Suprapubic skin (tissue), 4 donors: ENCODE measurements around the gene NODAL. TPM values are rescaled to one million over a fixed set of nuclear protein-coding genes. Genes with fewer than 3 reads are reported as not detected.

Experiments used
- DNase-seq, 2 donors: peaks; one replicate each; pipeline ENCODE4 v3.0.0-alpha.2; 2019; ENCODE audit warnings: low spot score in 2 of 2
- H3K27ac ChIP-seq: fragments of 200-600 bp; sonication (generic); one replicate; pipeline ENCODE4 v1.5.1; 2019
- H3K27me3 ChIP-seq: fragments of 200-600 bp; sonication (generic); one replicate; pipeline ENCODE4 v1.5.1; 2019
- H3K36me3 ChIP-seq: fragments of 200-600 bp; sonication (generic); one replicate; pipeline ENCODE4 v1.5.1; 2019
- H3K4me1 ChIP-seq: fragments of 200-600 bp; sonication (generic); one replicate; pipeline ENCODE4 v1.5.1; 2019
- H3K4me3 ChIP-seq: fragments of 200-600 bp; sonication (generic); one replicate; pipeline ENCODE4 v1.5.1; 2019; ENCODE audit warnings: mild to moderate bottlenecking
- H3K9me3 ChIP-seq: fragments of 200-600 bp; sonication (generic); one replicate; pipeline ENCODE4 v1.5.1; 2019
- EP300 ChIP-seq: sonication (generic); formaldehyde crosslinking; IDR thresholded peaks from one replicate; pipeline ENCODE4 v1.6.1; 2017; ENCODE audit warnings: antibody characterized with exemption
- POLR2A ChIP-seq, 2 donors: fragments of 450-650 bp; IDR thresholded peaks; one replicate each; pipeline ENCODE4 v1.6.1; 2017; ENCODE audit warnings: antibody characterized with exemption in 2 of 2, mild to moderate bottlenecking in 2 of 2, moderate library complexity in 2 of 2
- POLR2AphosphoS5 ChIP-seq, 3 donors: sonication (generic); formaldehyde crosslinking; IDR thresholded peaks; one replicate each; pipeline ENCODE4 v1.6.1; 2017; ENCODE audit warnings: antibody characterized with exemption in 3 of 3
- WGBS: methylation state at CpG from one replicate; pipeline ENCODE4 v1.1.5; 2018; 5-methylcytosine and 5-hydroxymethylcytosine counted together
- total RNA-seq, 4 donors: library from RNA; depleted of rRNA; stranded (reverse); fragments of >200 nt; gene quantifications; one replicate each; pipeline ENCODE4 v1.1.0, GENCODE V29; 2016
- TF ChIP-seq, protein P1 (sequence below), 2 donors: fragments of 200-600 bp in 1 of 2; fragments of 450-650 bp in 1 of 2; sonication (generic) in 1 of 2; IDR thresholded peaks; one replicate each; pipeline ENCODE4 v1.5.1; 2016 to 2019; ENCODE audit warnings: antibody characterized with exemption in 2 of 2, mild to moderate bottlenecking in 1 of 2, moderate library complexity in 1 of 2

The NODAL gene
- total RNA-seq, 4 donors from 2014 or later: not detected

DNA sequence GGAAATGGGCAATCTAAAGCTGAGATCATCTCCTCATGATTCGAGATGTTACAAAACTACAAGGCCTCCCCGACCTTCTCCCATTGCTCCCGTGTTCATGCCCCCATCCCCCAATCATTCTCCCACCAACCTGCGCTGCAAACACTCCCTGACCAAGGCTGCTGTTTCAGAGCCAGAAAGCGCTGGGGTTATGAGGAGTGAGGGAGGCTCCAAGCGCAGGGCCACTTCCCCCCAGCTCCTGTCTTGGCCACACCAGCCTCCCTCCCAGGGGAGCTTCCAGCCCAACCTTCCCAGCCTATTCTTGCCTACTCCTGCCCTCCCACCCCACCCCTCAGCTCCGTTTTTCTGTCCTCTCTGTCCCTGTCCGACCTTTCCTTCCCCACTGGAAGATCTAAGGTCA, 14.7 kb upstream of the NODAL start:
- no peak for DNase-seq
- H3K4me3 ChIP-seq: no peak overlapping the region
- 74% methylated on average over 8 of the region's 8 CpGs for WGBS

DNA sequence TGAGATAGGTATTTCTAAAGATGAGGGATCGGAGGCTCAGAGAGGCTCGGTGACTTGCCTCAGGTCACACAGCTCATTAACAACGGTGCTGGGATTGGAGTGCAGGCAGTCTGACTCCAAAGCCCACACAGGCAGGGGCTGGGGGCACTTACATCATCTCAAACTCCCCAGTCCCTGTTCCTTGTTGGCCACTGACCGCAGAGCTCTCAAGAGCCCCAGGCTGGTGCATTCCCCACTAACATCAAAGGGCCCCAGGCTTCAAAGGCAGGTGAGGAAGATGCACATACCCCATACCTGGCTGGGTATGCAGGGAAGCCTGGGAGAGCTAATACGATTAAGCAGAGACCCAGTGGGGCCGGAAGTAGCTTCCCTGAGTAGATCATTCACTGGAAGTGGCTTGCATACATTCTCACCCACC, 13.7 kb upstream of the NODAL start:
- WGBS: 60% methylated on average over 6 of the region's 6 CpGs
- H3K4me3 ChIP-seq: no peak overlapping the region

More for the DNA sequence above, 14.7 kb upstream of the NODAL start:
- Histone ChIP-seq H3K4me1 (peaks cover 14% of the 10 kb centered on the region), H3K36me3 (no peaks in the 10 kb centered on the region), H3K9me3 (no peaks in the 10 kb centered on the region), H3K27ac (no peak overlapping the region), H3K27me3 (peaks cover 11% of the 10 kb centered on the region)
- no peak for TF ChIP-seq POLR2AphosphoS5 (IDR thresholded peaks at IDR 0.05)
- TF ChIP-seq EP300: no peak
- TF ChIP-seq, protein P1, sequence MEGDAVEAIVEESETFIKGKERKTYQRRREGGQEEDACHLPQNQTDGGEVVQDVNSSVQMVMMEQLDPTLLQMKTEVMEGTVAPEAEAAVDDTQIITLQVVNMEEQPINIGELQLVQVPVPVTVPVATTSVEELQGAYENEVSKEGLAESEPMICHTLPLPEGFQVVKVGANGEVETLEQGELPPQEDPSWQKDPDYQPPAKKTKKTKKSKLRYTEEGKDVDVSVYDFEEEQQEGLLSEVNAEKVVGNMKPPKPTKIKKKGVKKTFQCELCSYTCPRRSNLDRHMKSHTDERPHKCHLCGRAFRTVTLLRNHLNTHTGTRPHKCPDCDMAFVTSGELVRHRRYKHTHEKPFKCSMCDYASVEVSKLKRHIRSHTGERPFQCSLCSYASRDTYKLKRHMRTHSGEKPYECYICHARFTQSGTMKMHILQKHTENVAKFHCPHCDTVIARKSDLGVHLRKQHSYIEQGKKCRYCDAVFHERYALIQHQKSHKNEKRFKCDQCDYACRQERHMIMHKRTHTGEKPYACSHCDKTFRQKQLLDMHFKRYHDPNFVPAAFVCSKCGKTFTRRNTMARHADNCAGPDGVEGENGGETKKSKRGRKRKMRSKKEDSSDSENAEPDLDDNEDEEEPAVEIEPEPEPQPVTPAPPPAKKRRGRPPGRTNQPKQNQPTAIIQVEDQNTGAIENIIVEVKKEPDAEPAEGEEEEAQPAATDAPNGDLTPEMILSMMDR (IDR thresholded peaks at IDR 0.05): no peak
- no peak for TF ChIP-seq POLR2A (IDR thresholded peaks at IDR 0.05)

DNA sequence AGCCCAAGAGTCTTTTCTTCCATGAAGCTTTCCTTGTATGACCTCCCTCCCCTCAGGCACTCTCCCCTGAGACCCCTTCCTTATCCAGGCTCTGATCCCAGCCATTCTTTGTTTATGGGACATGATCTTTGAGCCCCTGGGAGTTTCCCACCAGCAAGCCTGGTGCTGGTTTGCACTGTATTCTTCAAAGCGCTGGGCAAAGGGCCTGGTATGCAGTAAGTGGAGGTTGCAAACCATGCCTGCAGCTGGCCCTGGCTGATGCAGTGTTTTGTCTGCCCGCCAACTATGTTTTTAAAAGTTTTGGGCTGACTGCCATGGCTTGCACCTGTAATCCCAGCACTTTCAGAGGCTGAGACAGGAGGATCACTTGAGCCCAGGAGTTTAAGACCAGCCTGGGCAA, 6.8 kb upstream of the NODAL start:
- Histone ChIP-seq H3K36me3 (no peaks in the 10 kb centered on the region), H3K27me3 (peaks cover 2% of the 10 kb centered on the region), H3K27ac (no peak overlapping the region), H3K4me1 (no peaks in the 10 kb centered on the region), H3K4me3 (no peak overlapping the region), H3K9me3 (no peaks in the 10 kb centered on the region)
- WGBS: 69% methylated on average over 2 of the region's 2 CpGs
- DNase-seq: no peak
- TF ChIP-seq, protein P1 (IDR thresholded peaks at IDR 0.05): no peak
- no peak for TF ChIP-seq EP300
- TF ChIP-seq POLR2AphosphoS5 (IDR thresholded peaks at IDR 0.05): no peak
- TF ChIP-seq POLR2A (IDR thresholded peaks at IDR 0.05): no peak

More for the DNA sequence above, 13.7 kb upstream of the NODAL start:
- H3K27me3 ChIP-seq: peaks cover 13% of the 10 kb centered on the region
- TF ChIP-seq POLR2A (IDR thresholded peaks at IDR 0.05) (no peak), POLR2AphosphoS5 (IDR thresholded peaks at IDR 0.05) (no peak), EP300 (no peak)
- TF ChIP-seq, protein P1 (IDR thresholded peaks at IDR 0.05): no peak
- H3K4me1 ChIP-seq: peaks cover 14% of the 10 kb centered on the region
- no peak overlapping the region for H3K27ac ChIP-seq
- no peak for DNase-seq
- no peaks in the 10 kb centered on the region for H3K9me3 ChIP-seq
- no peaks in the 10 kb centered on the region for H3K36me3 ChIP-seq

DNA sequence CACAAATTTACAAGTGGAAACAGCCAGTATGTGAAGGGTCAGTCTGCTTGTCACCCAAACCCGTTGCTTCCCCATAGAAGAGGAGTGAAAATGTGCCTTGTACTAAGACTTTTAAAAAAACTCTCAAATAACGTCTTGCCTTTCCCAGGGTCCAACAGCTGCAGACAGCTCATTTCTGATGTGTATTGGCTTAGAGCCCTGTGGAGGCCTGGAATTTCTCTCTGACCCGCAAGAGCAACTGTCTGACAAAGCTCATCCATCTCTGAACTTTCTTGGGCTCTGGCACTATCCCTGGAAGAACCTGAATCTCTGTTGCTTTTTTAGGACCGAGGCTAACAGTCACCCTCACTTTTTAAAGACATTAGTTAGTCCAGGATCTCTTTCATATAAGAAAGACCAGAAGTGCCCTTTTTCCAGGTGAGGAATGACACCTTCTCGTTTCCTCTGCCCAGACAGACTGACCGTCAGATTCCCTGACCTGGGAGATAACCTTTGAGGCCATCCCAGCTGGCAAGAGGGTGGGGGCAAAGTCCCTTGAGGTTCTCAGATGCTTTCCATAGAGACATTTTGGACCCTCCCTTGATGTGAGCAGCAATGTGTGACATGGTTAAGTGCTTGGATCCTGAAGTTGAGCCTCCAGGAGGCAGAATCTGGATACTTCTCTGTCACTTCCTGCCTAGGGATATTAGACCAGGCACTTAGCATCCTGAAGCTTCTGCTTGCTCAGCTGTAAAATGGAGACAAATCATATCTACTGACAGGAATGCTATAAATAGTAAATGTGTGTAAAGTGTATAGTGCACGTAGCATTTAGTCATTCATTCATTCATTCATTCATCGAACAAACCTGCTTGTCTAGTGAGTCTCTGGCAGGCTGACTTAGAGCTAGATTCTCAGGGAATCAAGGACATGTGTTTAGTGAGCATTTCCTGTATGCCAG, 4.5 kb upstream of the NODAL start:
- no peaks in the 10 kb centered on the region for H3K9me3 ChIP-seq
- H3K27ac ChIP-seq: no peak overlapping the region
- no peak overlapping the region for H3K4me3 ChIP-seq
- peaks cover 15% of the 10 kb centered on the region for H3K4me1 ChIP-seq
- no peaks in the 10 kb centered on the region for H3K36me3 ChIP-seq
- TF ChIP-seq EP300 (no peak), POLR2AphosphoS5 (IDR thresholded peaks at IDR 0.05) (no peak), POLR2A (IDR thresholded peaks at IDR 0.05) (no peak)
- TF ChIP-seq, protein P1 (IDR thresholded peaks at IDR 0.05): no peak
- 80% methylated on average over 8 of the region's 8 CpGs for WGBS
- peaks cover 20% of the 10 kb centered on the region for H3K27me3 ChIP-seq
- no peak for DNase-seq

DNA sequence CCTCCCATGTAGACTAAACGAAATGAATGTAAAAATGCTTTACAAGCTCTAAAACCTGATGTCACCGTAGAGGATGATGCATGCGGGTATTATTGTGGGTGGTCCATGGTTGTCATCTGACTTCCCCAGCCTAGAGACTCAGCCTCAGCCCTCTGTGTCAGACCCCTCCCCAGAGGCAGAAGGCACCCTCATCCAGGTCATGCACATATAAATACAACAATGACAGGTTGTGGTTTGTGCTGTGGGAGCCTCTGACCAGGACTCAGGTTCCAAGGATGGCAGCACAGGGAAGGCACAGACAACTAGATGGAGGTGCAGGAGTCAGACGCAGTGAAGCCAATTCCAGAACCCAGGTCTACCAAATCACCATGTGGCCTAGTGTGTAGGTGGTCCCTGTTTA, 3.3 kb upstream of the NODAL start:
- TF ChIP-seq EP300 (no peak), POLR2AphosphoS5 (IDR thresholded peaks at IDR 0.05) (no peak), POLR2A (IDR thresholded peaks at IDR 0.05) (no peak)
- TF ChIP-seq, protein P1 (IDR thresholded peaks at IDR 0.05): no peak
- Histone ChIP-seq H3K4me1 (peaks cover 25% of the 10 kb centered on the region), H3K36me3 (no peaks in the 10 kb centered on the region), H3K27ac (no peak overlapping the region), H3K27me3 (peaks cover 30% of the 10 kb centered on the region), H3K4me3 (no peak overlapping the region), H3K9me3 (no peaks in the 10 kb centered on the region)
- no peak for DNase-seq
- 94% methylated on average over 4 of the region's 4 CpGs for WGBS
